CD8-positive, alpha-beta memory T cell (primary cell): ENCODE data around the gene CLEC20A. TPM values are rescaled to one million over a fixed set of nuclear protein-coding genes. Genes with fewer than 3 reads are reported as not detected.
A peak's percentile ranks its signal among the peaks of the same experiment; 100 is the strongest.

Source experiments
- CTCF ChIA-PET: fragments of 350-600 bp; sonication (Branson Sonifier 250); formaldehyde crosslinking; loops from one replicate; lab custom pipeline; 2021; ENCODE audit warnings: antibody characterized with exemption; lab: Charles Lee
- POLR2A ChIA-PET: fragments of 350-600 bp; sonication (Branson Sonifier 250); formaldehyde crosslinking; loops from one replicate; lab custom pipeline; 2021; ENCODE audit warnings: antibody characterized with exemption; lab: Charles Lee
- DNase-seq, 5 donors: peaks; one replicate each; pipeline versions ENCODE4 v3.0.0 to v3.0.0-alpha.2; 2020 to 2022; ENCODE audit warnings: mixed read lengths in 1 of 5
- H3K27ac ChIP-seq: one replicate; pipeline ENCODE4 v1.7.0; 2013; ENCODE audit warnings: low read depth, mild to moderate bottlenecking, low read length, moderate library complexity
- H3K27me3 ChIP-seq: 2 replicates; pipeline ENCODE4 v1.7.0; 2013; ENCODE audit warnings: low read length, mild to moderate bottlenecking; ENCODE audit not compliant: insufficient read depth, poor library complexity, severe bottlenecking
- H3K36me3 ChIP-seq: 2 replicates; pipeline ENCODE4 v1.7.0; 2013; ENCODE audit warnings: mild to moderate bottlenecking, low read length, moderate library complexity; ENCODE audit not compliant: insufficient read depth
- H3K4me1 ChIP-seq: 2 replicates; pipeline ENCODE4 v1.7.0; 2013; ENCODE audit warnings: mild to moderate bottlenecking, low read length, moderate library complexity; ENCODE audit not compliant: insufficient read depth
- H3K4me3 ChIP-seq: 2 replicates; pipeline ENCODE4 v1.7.0; 2013; ENCODE audit warnings: mild to moderate bottlenecking, low read length
- H3K9me3 ChIP-seq: 2 replicates; pipeline ENCODE4 v1.7.0; 2013; ENCODE audit warnings: mild to moderate bottlenecking, low read length
- H3K27ac Mint-ChIP-seq, 8 donors: one replicate each; pipeline ENCODE4 v1.8.0; 2020 to 2021; ENCODE audit warnings: mixed read lengths in 8 of 8, mild to moderate bottlenecking in 6 of 8, inconsistent platforms in 3 of 8, moderate library complexity in 3 of 8
- H3K27me3 Mint-ChIP-seq, 2 donors: one replicate each; pipeline ENCODE4 v1.8.0; 2020 to 2021; ENCODE audit warnings: mixed read lengths in 2 of 2, mild to moderate bottlenecking in 1 of 2, moderate library complexity in 1 of 2
- H3K36me3 Mint-ChIP-seq, 3 donors: one replicate each; pipeline ENCODE4 v1.8.0; 2020 to 2021; ENCODE audit warnings: mixed read lengths in 3 of 3, inconsistent platforms in 1 of 3, mild to moderate bottlenecking in 1 of 3
- H3K4me1 Mint-ChIP-seq, 3 donors: one replicate each; pipeline ENCODE4 v1.8.0; 2020 to 2021; ENCODE audit warnings: mixed read lengths in 3 of 3, inconsistent platforms in 1 of 3, mild to moderate bottlenecking in 1 of 3
- H3K4me3 Mint-ChIP-seq, 7 donors: one replicate each; pipeline ENCODE4 v1.8.0; 2020 to 2021; ENCODE audit warnings: mixed read lengths in 7 of 7, mild to moderate bottlenecking in 6 of 7, moderate library complexity in 4 of 7, inconsistent platforms in 2 of 7
- H3K9me3 Mint-ChIP-seq, 5 donors: one replicate each; pipeline ENCODE4 v1.8.0; 2020 to 2022; ENCODE audit warnings: mixed read lengths in 5 of 5, mild to moderate bottlenecking in 3 of 5, moderate library complexity in 2 of 5, inconsistent platforms in 1 of 5
- polyA plus RNA-seq: library from polyadenylated mRNA; unstranded; fragments of 300-500 nt; fragmentation: Illumina TruSeq; gene quantifications from one replicate; pipeline ENCODE4 v1.2.3, GENCODE V29; 2021
- total RNA-seq, 2 experiments: library from RNA; stranded (reverse); gene quantifications; one replicate each; pipeline ENCODE4 v1.2.3, GENCODE V29; 2021

CLEC20A gene
- total and polyA plus RNA-seq, 3 experiments from 2014 or later: not detected

DNA sequence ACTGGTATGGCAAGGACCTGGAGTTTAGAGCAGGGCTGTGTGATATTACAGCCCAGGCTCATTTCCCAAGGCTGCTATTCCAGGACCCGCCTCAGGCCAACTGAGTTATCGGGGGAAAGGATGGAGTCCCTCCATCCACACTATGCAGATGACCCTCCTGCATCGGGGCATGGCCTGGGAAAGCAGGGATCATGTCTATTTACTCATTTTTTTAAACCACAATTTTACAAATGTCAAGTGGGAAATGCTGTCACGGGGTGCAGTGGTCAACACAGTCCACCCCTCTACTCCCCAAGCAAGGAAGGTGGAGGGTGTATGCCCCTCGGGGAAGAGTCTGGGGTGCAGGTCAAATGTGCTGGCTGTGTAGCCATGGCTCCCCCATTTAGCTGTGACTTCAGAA, 6.1 kb upstream of the CLEC20A start:
- no peaks in the 10 kb centered on the region for H3K9me3 ChIP-seq
- H3K4me3 ChIP-seq: no peak overlapping the region
- no peaks in the 10 kb centered on the region for H3K9me3 Mint-ChIP-seq
- peaks cover 0 to 4% (median 0%) of the 10 kb centered on the region in 3 donors for H3K4me1 Mint-ChIP-seq
- no peak overlapping the region for H3K4me3 Mint-ChIP-seq
- no peak overlapping the region for H3K27ac Mint-ChIP-seq
- POLR2A ChIA-PET: no interaction called here
- no peak for DNase-seq
- H3K27me3 Mint-ChIP-seq: peaks cover 9 to 15% of the 10 kb centered on the region in 2 donors
- no peaks in the 10 kb centered on the region for H3K27me3 ChIP-seq
- CTCF ChIA-PET: no interaction called here
- no peaks in the 10 kb centered on the region for H3K36me3 Mint-ChIP-seq
- H3K27ac ChIP-seq: no peak overlapping the region
- H3K4me1 ChIP-seq: no peaks in the 10 kb centered on the region
- no peaks in the 10 kb centered on the region for H3K36me3 ChIP-seq

DNA sequence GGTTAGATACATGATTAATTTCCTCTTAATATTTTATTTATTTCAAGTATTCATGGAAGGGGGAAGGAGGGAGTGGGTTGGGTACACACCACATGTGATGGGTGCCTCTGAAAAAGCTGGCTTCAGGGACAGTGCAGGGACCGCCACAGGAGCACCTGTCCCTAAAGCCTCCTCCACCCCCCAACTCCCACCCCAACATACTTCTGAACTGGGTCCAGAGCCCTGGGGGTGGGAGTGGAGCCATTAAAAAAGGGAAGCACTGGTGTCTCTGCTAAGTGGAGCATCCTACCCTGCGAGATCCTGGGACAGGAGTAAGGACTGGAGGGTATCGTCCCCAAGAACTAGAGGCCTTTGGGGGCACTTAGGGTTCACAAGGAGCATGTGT, 5.6 kb upstream of the CLEC20A start:
- ChIA-PET POLR2A (no interaction called here), CTCF (interaction anchor here (1.9 kb wide), 1 partner anchor 27 kb away, joined by 6 read pairs; no protein-coding TSS in a partner anchor)
- Histone ChIP-seq H3K27me3 (no peaks in the 10 kb centered on the region), H3K4me3 (no peak overlapping the region), H3K9me3 (no peaks in the 10 kb centered on the region), H3K36me3 (no peaks in the 10 kb centered on the region), H3K27ac (no peak overlapping the region), H3K4me1 (no peaks in the 10 kb centered on the region)
- H3K27ac Mint-ChIP-seq: no peak overlapping the region
- H3K4me1 Mint-ChIP-seq: peaks cover 0 to 4% (median 0%) of the 10 kb centered on the region in 3 donors
- DNase-seq: no peak
- H3K36me3 Mint-ChIP-seq: no peaks in the 10 kb centered on the region
- H3K27me3 Mint-ChIP-seq: peaks cover 9 to 16% of the 10 kb centered on the region in 2 donors
- no peaks in the 10 kb centered on the region for H3K9me3 Mint-ChIP-seq
- no peak overlapping the region for H3K4me3 Mint-ChIP-seq

DNA sequence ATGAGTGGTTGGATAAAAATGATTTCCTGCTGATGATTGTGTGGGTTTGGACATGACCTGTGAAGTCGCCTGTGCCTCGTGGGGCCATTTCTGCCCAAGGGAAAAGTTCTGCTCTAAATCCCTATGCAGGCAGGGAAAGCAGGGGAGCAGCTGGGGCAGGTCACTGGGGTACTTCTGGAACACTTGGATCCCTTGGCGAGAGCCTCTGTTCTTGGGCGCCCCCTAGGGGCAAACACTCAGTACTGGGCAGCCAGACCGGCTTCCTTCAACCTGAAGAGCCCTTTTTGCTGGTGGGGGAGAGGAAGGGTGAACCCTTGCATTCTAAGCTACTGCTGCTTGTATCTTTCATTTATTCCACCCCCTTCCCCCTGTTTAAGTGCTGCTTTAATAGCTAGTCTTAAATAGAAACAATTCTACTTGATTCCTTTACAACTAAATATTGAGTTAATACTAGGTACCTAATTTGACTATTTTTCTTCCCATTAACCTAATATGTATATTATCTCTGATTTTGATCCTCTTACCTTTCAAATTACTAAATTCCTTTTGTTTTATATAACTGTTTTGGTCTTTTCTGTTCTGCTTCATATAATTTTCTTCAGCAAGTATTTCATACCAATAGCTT, 5.1 kb upstream of the CLEC20A start:
- H3K4me1 Mint-ChIP-seq: peaks cover 0 to 4% (median 0%) of the 10 kb centered on the region in 3 donors

DNA sequence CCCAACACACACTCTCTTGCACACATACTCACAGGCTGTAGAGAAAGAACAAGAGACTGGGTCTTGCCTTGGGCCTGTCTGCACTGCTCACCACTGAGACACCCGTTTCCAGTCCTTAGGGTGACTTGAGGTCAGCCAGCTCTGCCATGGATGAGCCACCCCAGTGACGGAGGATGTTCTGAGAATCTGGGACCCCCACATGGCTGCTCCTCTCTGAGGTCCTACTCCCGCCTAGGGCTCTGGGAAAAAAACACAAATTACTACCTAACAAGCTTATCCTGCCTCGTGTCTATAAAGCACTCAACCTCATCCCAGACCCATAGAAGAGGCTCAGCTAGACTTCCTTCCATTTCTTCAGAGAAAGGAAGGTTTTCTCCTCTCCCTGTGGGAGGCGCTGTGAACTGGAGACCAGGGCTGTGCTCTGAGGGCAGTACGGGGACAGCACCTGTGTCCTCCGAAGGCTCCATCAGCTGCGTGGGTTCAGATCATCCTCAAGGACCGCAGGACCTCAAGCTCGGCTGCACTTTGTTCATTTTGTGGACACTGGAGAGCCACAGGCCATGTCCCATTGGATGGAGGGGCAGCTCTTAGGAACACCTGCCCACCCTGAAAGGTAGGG, 4.3 kb upstream of the CLEC20A start:
- no peaks in the 10 kb centered on the region for H3K9me3 Mint-ChIP-seq
- peaks cover 0 to 4% (median 0%) of the 10 kb centered on the region in 3 donors for H3K4me1 Mint-ChIP-seq
- CTCF ChIA-PET: interaction anchor here (0.6 to 1.9 kb wide), 3 partner anchors 10 to 1414 kb away, joined by 3 to 6 read pairs (median 3); no protein-coding TSS in a partner anchor
- no peaks in the 10 kb centered on the region for H3K27me3 ChIP-seq
- POLR2A ChIA-PET: no interaction called here
- no peak for DNase-seq
- H3K27ac ChIP-seq: no peak overlapping the region
- H3K4me3 Mint-ChIP-seq: no peak overlapping the region
- no peak overlapping the region for H3K4me3 ChIP-seq
- no peaks in the 10 kb centered on the region for H3K9me3 ChIP-seq
- peaks cover 7 to 18% of the 10 kb centered on the region in 2 donors for H3K27me3 Mint-ChIP-seq
- H3K36me3 Mint-ChIP-seq: no peaks in the 10 kb centered on the region
- H3K4me1 ChIP-seq: no peaks in the 10 kb centered on the region
- no peaks in the 10 kb centered on the region for H3K36me3 ChIP-seq
- H3K27ac Mint-ChIP-seq: no peak overlapping the region

More for the DNA sequence above, 5.1 kb upstream of the CLEC20A start:
- H3K36me3 Mint-ChIP-seq: no peaks in the 10 kb centered on the region
- H3K9me3 ChIP-seq: no peaks in the 10 kb centered on the region
- ChIA-PET CTCF (interaction anchor here (1.4 to 1.9 kb wide), 2 partner anchors 10 to 27 kb away, joined by 3 to 6 read pairs; no protein-coding TSS in a partner anchor), POLR2A (no interaction called here)
- H3K4me3 ChIP-seq: no peak overlapping the region
- no peaks in the 10 kb centered on the region for H3K4me1 ChIP-seq
- DNase-seq: peak in 1 of 5 donors; percentile 9
- H3K36me3 ChIP-seq: no peaks in the 10 kb centered on the region
- no peak overlapping the region for H3K27ac ChIP-seq
- H3K27ac Mint-ChIP-seq: no peak overlapping the region
- no peaks in the 10 kb centered on the region for H3K9me3 Mint-ChIP-seq
- no peaks in the 10 kb centered on the region for H3K27me3 ChIP-seq
- peaks cover 9 to 18% of the 10 kb centered on the region in 2 donors for H3K27me3 Mint-ChIP-seq
- no peak overlapping the region for H3K4me3 Mint-ChIP-seq

DNA sequence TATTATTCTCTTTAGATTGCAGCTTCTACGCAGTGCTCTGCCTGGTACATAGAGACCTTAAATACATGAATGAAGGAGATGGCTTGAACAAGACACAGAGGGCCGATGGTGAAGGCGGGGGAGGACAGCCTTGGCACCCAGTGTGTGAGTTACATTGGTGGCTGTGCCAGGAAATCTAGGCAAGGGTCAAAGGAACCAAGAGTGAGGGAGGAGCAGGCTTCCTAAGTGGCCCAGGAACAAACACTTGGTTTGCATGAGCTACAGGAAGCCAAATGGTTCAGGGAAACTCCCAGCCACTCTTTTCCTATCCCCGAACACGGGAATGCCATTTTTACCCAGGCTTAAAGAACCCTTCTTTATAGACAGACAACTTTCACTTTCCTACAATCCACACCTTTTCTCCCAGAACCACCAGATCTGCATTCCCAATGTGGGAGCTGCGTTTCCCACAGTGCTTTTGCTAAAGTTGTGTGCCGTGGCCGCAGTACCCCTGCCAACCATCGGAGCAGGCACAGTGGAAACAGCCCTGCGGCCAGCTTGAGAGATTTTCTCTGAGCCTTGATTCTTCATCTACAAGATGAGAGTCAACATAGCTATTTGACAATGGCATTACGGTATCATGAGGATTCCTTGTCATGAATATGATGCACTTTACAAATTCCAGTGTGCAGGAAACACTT, 3.5 kb upstream of the CLEC20A start:
- peaks cover 7 to 18% of the 10 kb centered on the region in 2 donors for H3K27me3 Mint-ChIP-seq
- no peaks in the 10 kb centered on the region for H3K27me3 ChIP-seq
- POLR2A ChIA-PET: no interaction called here
- H3K4me1 Mint-ChIP-seq: peaks cover 0 to 4% (median 0%) of the 10 kb centered on the region in 3 donors
- H3K9me3 ChIP-seq: no peaks in the 10 kb centered on the region
- CTCF ChIA-PET: interaction anchor here (0.6 to 1.9 kb wide), 4 partner anchors 11 to 1415 kb away, joined by 3 to 6 read pairs (median 4); no protein-coding TSS in a partner anchor
- H3K4me1 ChIP-seq: no peaks in the 10 kb centered on the region
- H3K9me3 Mint-ChIP-seq: no peaks in the 10 kb centered on the region
- no peak overlapping the region for H3K4me3 ChIP-seq
- no peak for DNase-seq
- H3K36me3 Mint-ChIP-seq: no peaks in the 10 kb centered on the region
- H3K4me3 Mint-ChIP-seq: no peak overlapping the region
- H3K36me3 ChIP-seq: no peaks in the 10 kb centered on the region
- no peak overlapping the region for H3K27ac Mint-ChIP-seq
- H3K27ac ChIP-seq: no peak overlapping the region

DNA sequence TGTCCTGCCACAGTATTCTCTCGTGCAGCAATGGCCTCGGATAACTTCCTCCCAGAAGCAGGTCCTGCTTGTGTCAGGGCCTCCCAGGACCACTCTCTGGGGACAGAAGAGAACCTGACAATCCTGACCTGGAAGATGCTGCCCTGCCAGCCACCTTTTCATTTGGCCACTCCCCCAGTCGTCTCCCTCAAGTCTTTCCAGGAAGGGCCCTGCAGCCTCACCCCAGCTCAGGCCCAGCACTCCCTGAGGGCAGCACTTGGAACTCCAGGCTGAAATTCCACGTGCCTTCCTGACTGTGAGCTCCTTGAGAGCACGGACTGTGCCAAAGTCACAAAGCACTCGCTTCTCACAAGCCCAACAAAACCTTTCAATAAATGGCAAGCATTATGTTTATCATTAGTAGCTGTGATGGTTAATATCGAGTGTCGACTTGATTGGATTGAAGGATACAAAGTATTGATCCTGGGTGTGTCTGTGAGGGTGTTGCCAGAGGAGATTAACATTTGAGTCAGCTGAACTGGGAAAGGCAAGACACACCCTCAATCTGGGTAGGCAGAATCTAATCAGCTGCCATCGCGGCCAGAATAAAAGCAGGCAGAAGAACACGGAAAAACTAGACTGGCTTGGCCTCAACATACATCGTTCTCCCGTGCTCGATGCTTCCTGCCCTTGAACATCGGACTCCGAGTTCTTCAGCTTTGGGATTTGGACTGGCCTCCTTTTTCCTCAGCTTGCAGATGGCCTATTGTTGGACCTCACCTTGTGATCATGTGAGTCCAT, 2.3 kb upstream of the CLEC20A start:
- Mint-ChIP-seq H3K27ac (no peak overlapping the region), H3K9me3 (no peaks in the 10 kb centered on the region), H3K4me3 (no peak overlapping the region), H3K4me1 (peaks cover 0 to 4% (median 0%) of the 10 kb centered on the region in 3 donors), H3K36me3 (no peaks in the 10 kb centered on the region), H3K27me3 (peaks cover 7 to 15% of the 10 kb centered on the region in 2 donors)
- Histone ChIP-seq H3K4me1 (no peaks in the 10 kb centered on the region), H3K27ac (no peak overlapping the region), H3K36me3 (no peaks in the 10 kb centered on the region), H3K9me3 (no peaks in the 10 kb centered on the region), H3K27me3 (no peaks in the 10 kb centered on the region), H3K4me3 (no peak overlapping the region)
- ChIA-PET CTCF (no interaction called here), POLR2A (no interaction called here)
- DNase-seq: no peak

DNA sequence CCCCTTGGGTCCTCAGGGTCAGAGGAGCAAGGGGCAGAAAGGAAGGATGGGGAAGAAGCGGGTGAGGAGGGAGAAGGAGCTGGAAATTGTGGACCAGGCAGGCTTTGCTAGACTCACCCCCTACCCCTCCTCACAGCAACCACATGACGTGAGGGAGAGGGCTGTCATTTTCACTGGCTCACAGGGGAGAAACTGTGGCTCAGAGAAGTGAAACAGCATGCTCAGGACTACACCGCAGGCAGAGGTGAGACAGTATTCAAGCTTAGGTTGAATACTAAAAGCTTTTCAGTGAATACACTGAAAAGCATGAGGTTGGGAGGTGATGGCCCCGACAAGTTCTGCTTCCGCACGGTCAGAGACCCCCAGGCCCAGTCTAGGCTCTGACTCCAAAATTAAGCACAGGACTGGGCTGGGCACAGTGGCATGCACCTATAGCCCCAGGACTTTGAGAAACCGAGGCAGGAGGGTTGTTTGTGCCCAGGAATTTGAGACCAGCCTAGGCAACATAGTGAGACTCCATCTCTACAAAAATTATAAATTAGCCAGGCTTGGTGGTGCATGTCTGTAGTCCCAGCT, 1.2 kb upstream of the CLEC20A start:
- H3K4me1 Mint-ChIP-seq: peaks cover 0 to 4% (median 0%) of the 10 kb centered on the region in 3 donors
- CTCF ChIA-PET: no interaction called here
- POLR2A ChIA-PET: no interaction called here
- H3K36me3 Mint-ChIP-seq: no peaks in the 10 kb centered on the region
- H3K27me3 Mint-ChIP-seq: peaks cover 7% of the 10 kb centered on the region in 2 donors
- no peaks in the 10 kb centered on the region for H3K9me3 ChIP-seq
- H3K4me3 Mint-ChIP-seq: no peak overlapping the region
- no peak overlapping the region for H3K27ac Mint-ChIP-seq
- H3K36me3 ChIP-seq: no peaks in the 10 kb centered on the region
- no peak for DNase-seq
- no peak overlapping the region for H3K4me3 ChIP-seq
- no peaks in the 10 kb centered on the region for H3K9me3 Mint-ChIP-seq
- H3K4me1 ChIP-seq: no peaks in the 10 kb centered on the region
- H3K27me3 ChIP-seq: no peaks in the 10 kb centered on the region
- H3K27ac ChIP-seq: no peak overlapping the region
